Fibroblast of peridontal ligament (primary cell): Measurements from ENCODE around the gene NTN5.

Source experiments
- DNase-seq: peaks from one replicate; pipeline ENCODE4 v3.0.0-alpha.2; 2010; ENCODE audit errors: extremely low read depth

Gene NTN5

GRCh38 chr19:48614436-48615230 lies 58.2 kb downstream of the NTN5 start, which contains the start of gene FAM83E:
Gene FAM83E (minus strand): TSS chr19:48615076. CDS start chr19:48613372, 1,704 bp downstream.
- DNase-seq: no peak

DNA sequence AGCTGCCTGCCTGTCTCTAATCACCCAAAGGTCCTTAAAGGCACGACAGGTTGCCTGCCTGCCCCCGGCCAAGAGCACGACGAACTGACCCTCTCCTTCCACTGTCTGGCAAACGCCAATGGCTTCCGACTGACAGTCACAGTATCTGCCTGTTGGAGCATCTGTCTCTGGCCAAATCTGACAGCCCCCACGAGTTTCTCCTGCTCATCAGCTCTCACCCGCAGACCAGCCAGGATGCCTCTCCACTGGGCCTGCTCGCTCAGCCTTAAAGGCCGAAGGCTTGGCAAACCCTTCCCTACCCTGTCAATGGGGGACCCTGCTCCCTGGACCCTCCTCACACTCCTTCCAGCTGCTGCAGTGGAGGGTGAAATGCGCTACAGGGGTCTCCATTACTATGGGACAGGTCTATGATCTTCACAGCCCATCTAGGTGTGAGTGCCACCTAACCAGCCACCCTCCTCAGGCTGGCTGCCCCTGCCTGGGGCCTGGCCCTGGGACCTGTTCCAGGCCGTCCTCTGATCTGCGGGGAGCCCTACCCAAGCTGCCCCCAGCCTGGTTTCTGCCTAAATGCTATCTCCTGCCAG lies 58.9 kb downstream of the NTN5 start:
- no peak for DNase-seq

DNA sequence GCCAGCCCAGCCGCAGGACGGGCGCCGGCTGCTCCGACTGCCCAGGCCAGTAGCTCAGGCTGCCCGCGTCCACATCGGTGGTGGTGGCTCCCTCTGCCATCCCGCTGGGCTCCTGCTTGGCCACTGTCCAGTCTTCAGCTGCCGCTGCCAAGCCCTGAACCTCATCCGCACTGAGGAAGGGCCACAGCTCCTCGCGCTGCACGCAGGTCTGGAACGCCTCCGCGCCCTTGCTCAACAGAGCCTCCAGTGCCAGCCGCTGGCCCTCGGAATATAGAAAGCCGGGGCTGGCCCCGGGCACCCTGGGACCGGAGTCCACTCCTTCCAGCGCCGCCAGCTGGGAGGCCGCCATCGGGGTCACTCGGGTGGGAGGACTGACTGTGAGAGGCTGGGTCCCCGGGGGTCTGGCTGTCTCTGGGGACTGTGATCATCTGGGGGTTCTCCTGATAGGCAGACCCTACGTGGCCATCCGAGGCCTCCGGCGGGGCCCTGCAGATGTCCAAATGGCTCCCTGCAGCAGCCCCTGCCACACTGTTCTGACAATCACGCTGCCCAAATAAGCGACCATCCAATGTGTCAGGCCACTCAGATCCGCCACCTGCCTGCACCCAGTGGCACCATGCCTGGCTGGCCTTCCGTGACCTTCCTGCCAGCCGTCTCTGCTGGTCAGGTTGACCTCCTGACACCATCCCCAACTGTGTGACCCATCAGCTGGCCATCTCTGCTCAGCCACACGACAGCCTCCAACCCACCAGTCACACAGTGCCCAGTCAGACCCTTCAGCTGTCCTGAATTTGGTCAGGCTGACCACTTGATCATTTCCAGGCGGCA lies 59.6 kb downstream of the NTN5 start:
- DNase-seq: no peak

GRCh38 chr19:48611872-48612271 lies 60.9 kb downstream of the NTN5 start:
- DNase-seq: no peak
